ENCODE results near the gene ASPSCR1. TPM values are rescaled to one million over a fixed set of nuclear protein-coding genes. Genes with fewer than 3 reads are reported as not detected.
A peak's percentile ranks its signal among the peaks of the same experiment; 100 is the strongest.

ASPSCR1 gene
- total and polyA plus RNA-seq, 10 of the 15 experiments (the other 5 are each of a cell fraction or from before 2014, with no cell fraction given), result 1.5 to 48.4 (median 25.4) TPM

DNA sequence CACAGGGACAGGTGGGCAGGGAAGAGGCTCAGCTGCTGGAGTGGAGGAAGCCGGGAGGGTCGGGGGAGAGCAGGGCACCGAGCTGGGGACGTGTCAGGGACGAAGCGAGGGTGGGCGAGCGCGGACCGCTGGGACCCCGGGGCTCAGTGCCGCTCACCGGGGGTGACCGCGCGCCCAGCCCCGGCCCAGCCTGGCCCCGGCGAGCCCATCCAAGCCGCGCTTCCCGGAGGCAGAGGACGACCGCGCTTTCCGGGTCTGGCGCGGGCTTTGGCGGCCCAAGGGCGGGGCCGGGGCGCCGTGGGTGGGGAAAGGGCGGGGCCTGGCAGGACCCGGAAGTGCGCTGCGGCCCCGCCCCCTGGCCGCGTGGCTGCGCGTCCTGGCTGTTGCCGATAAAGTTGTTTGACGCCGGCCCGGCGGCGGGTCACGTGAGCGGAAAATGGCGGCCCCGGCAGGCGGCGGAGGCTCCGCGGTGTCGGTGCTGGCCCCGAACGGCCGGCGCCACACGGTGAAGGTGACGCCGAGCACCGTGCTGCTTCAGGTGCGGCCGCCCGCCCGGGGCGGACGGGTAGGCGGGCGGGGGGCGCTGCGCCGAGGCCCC lies at the start of gene ASPSCR1 (continued):
- peak; percentile 64; the same call in 1 of the 2 replicates for TF ChIP-seq PAX5 (IDR thresholded peaks at IDR 0.05; ENCODE audit: borderline replicate concordance, low read depth, low read length)
- TF ChIP-seq, protein P1, sequence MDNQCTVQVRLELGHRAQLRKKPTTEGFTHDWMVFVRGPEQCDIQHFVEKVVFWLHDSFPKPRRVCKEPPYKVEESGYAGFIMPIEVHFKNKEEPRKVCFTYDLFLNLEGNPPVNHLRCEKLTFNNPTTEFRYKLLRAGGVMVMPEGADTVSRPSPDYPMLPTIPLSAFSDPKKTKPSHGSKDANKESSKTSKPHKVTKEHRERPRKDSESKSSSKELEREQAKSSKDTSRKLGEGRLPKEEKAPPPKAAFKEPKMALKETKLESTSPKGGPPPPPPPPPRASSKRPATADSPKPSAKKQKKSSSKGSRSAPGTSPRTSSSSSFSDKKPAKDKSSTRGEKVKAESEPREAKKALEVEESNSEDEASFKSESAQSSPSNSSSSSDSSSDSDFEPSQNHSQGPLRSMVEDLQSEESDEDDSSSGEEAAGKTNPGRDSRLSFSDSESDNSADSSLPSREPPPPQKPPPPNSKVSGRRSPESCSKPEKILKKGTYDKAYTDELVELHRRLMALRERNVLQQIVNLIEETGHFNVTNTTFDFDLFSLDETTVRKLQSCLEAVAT (IDR thresholded peaks at IDR 0.05), result no peak
- TF ChIP-seq, protein P2, sequence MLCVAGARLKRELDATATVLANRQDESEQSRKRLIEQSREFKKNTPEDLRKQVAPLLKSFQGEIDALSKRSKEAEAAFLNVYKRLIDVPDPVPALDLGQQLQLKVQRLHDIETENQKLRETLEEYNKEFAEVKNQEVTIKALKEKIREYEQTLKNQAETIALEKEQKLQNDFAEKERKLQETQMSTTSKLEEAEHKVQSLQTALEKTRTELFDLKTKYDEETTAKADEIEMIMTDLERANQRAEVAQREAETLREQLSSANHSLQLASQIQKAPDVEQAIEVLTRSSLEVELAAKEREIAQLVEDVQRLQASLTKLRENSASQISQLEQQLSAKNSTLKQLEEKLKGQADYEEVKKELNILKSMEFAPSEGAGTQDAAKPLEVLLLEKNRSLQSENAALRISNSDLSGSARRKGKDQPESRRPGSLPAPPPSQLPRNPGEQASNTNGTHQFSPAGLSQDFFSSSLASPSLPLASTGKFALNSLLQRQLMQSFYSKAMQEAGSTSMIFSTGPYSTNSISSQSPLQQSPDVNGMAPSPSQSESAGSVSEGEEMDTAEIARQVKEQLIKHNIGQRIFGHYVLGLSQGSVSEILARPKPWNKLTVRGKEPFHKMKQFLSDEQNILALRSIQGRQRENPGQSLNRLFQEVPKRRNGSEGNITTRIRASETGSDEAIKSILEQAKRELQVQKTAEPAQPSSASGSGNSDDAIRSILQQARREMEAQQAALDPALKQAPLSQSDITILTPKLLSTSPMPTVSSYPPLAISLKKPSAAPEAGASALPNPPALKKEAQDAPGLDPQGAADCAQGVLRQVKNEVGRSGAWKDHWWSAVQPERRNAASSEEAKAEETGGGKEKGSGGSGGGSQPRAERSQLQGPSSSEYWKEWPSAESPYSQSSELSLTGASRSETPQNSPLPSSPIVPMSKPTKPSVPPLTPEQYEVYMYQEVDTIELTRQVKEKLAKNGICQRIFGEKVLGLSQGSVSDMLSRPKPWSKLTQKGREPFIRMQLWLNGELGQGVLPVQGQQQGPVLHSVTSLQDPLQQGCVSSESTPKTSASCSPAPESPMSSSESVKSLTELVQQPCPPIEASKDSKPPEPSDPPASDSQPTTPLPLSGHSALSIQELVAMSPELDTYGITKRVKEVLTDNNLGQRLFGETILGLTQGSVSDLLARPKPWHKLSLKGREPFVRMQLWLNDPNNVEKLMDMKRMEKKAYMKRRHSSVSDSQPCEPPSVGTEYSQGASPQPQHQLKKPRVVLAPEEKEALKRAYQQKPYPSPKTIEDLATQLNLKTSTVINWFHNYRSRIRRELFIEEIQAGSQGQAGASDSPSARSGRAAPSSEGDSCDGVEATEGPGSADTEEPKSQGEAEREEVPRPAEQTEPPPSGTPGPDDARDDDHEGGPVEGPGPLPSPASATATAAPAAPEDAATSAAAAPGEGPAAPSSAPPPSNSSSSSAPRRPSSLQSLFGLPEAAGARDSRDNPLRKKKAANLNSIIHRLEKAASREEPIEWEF (IDR thresholded peaks at IDR 0.05; ENCODE audit: insufficient replicate concordance, low read depth, low read length), result no peak
- TF ChIP-seq MEF2B (IDR thresholded peaks at IDR 0.05; ENCODE audit: partially characterized antibody, poor library complexity, severe bottlenecking), result no peak
- peak; percentile 73; the same call in 1 of the 2 replicates for TF ChIP-seq RB1 (IDR thresholded peaks at IDR 0.05; ENCODE audit: borderline replicate concordance)
- TF ChIP-seq, protein P3, sequence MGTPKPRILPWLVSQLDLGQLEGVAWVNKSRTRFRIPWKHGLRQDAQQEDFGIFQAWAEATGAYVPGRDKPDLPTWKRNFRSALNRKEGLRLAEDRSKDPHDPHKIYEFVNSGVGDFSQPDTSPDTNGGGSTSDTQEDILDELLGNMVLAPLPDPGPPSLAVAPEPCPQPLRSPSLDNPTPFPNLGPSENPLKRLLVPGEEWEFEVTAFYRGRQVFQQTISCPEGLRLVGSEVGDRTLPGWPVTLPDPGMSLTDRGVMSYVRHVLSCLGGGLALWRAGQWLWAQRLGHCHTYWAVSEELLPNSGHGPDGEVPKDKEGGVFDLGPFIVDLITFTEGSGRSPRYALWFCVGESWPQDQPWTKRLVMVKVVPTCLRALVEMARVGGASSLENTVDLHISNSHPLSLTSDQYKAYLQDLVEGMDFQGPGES (IDR thresholded peaks at IDR 0.05), result 0 out of 2 replicates have a peak, but pooled peaks have one; percentile 41
- peak; percentile 94 for TF ChIP-seq KLF5 (IDR thresholded peaks at IDR 0.05; ENCODE audit: partially characterized antibody)
- TF ChIP-seq SUZ12 (IDR thresholded peaks at IDR 0.05; ENCODE audit: unreplicated experiment), result no peak
- peak; percentile 49; the same call in 1 of the 2 replicates for TF ChIP-seq ZNF24 (IDR thresholded peaks at IDR 0.05)
- TF ChIP-seq IKZF1 (conservative IDR thresholded peaks at IDR 0.05), result peak; percentile 95
- TF ChIP-seq, protein P4, sequence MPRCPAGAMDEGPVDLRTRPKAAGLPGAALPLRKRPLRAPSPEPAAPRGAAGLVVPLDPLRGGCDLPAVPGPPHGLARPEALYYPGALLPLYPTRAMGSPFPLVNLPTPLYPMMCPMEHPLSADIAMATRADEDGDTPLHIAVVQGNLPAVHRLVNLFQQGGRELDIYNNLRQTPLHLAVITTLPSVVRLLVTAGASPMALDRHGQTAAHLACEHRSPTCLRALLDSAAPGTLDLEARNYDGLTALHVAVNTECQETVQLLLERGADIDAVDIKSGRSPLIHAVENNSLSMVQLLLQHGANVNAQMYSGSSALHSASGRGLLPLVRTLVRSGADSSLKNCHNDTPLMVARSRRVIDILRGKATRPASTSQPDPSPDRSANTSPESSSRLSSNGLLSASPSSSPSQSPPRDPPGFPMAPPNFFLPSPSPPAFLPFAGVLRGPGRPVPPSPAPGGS (IDR thresholded peaks at IDR 0.05; ENCODE audit: borderline replicate concordance, insufficient read depth, low read depth, low read length, poor library complexity, severe bottlenecking), result peak; percentile 45
- TF ChIP-seq, protein P5, sequence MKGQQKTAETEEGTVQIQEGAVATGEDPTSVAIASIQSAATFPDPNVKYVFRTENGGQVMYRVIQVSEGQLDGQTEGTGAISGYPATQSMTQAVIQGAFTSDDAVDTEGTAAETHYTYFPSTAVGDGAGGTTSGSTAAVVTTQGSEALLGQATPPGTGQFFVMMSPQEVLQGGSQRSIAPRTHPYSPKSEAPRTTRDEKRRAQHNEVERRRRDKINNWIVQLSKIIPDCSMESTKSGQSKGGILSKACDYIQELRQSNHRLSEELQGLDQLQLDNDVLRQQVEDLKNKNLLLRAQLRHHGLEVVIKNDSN (IDR thresholded peaks at IDR 0.05; ENCODE audit: borderline replicate concordance, extremely low read length, insufficient read depth, low read depth, low read length), result peak; percentile 93
- peak; percentile 96; the same call in 1 of the 2 replicates for TF ChIP-seq ZNF207 (IDR thresholded peaks at IDR 0.05; ENCODE audit: borderline replicate concordance)
- TF ChIP-seq ETV6 (conservative IDR thresholded peaks at IDR 0.05 in 1 of 2, IDR thresholded peaks at IDR 0.05 in 1 of 2; ENCODE audit: borderline replicate concordance in 1 of 2, low read depth in 1 of 2), result 0 out of 4 replicates have a peak, but pooled peaks of 1 of the 2 experiments have one; percentile 27
- no peak for TF ChIP-seq MTA2 (IDR thresholded peaks at IDR 0.05; ENCODE audit: low read depth)
- no peak for TF ChIP-seq NR2C2 (IDR thresholded peaks at IDR 0.05; ENCODE audit: borderline replicate concordance, control insufficient read depth, insufficient read length, low read depth)
- TF ChIP-seq MEF2A (IDR thresholded peaks at IDR 0.05; ENCODE audit: insufficient read depth, low read depth, low read length), result no peak
- TF ChIP-seq TCF7 (IDR thresholded peaks at IDR 0.05; ENCODE audit: borderline replicate concordance), result no peak
